MM.1S (cell line): ENCODE measurements around the gene TMEM179.

ENCODE experiments used
- DNase-seq: peaks from one replicate; pipeline ENCODE4 v3.0.0-alpha.2; 2015
- H2AFZ ChIP-seq: fragments of 300-600 bp; sonication (generic); 2 replicates; pipeline ENCODE4 v1.6.0; 2016; ENCODE audit warnings: antibody characterized with exemption, low read length
- H3F3A ChIP-seq: fragments of 300-600 bp; sonication (generic); 2 replicates; pipeline ENCODE4 v1.6.1; 2016; ENCODE audit warnings: mild to moderate bottlenecking, antibody characterized with exemption, low read length, moderate library complexity, mixed read lengths; ENCODE audit not compliant: insufficient read depth
- H3K27ac ChIP-seq: fragments of 300-600 bp; sonication (generic); 2 replicates; pipeline ENCODE4 v1.5.1; 2016; ENCODE audit warnings: mild to moderate bottlenecking, low read length
- H3K27me3 ChIP-seq: fragments of 300-600 bp; sonication (generic); replicated peaks from 2 replicates; pipeline ENCODE4 v1.6.0; 2016; ENCODE audit warnings: low read length; ENCODE audit not compliant: insufficient read depth
- H3K36me3 ChIP-seq: fragments of 300-600 bp; sonication (generic); replicated peaks from 2 replicates; pipeline ENCODE4 v1.6.1; 2016; ENCODE audit warnings: mild to moderate bottlenecking, low read length, mixed read lengths; ENCODE audit not compliant: insufficient read depth
- H3K4me1 ChIP-seq: fragments of 300-600 bp; sonication (generic); 2 replicates; pipeline ENCODE4 v1.6.1; 2016; ENCODE audit warnings: low read length, mixed read lengths
- H3K4me2 ChIP-seq: fragments of 300-600 bp; sonication (generic); 2 replicates; pipeline ENCODE4 v1.6.0; 2016; ENCODE audit warnings: low read depth, low read length
- H3K4me3 ChIP-seq: fragments of 300-600 bp; sonication (generic); 2 replicates; pipeline ENCODE4 v1.5.1; 2016; ENCODE audit warnings: low read length, mixed read lengths
- H3K79me2 ChIP-seq: fragments of 300-600 bp; sonication (generic); 2 replicates; pipeline ENCODE4 v1.6.1; 2016; ENCODE audit warnings: mixed run types, low read length, mixed read lengths
- H3K9ac ChIP-seq: fragments of 300-600 bp; sonication (generic); 2 replicates; pipeline ENCODE4 v1.6.1; 2016; ENCODE audit warnings: low read length, mixed read lengths
- H3K9me2 ChIP-seq: fragments of 300-600 bp; sonication (generic); replicated peaks from 2 replicates; pipeline ENCODE4 v1.6.1; 2016; ENCODE audit warnings: mild to moderate bottlenecking, low read length, mixed read lengths; ENCODE audit not compliant: insufficient read depth
- H3K9me3 ChIP-seq: fragments of 300-600 bp; sonication (generic); replicated peaks from 2 replicates; pipeline ENCODE4 v1.6.1; 2016; ENCODE audit warnings: mild to moderate bottlenecking, low read length, mixed read lengths; ENCODE audit not compliant: insufficient read depth
- H4K20me1 ChIP-seq: fragments of 300-600 bp; sonication (generic); 2 replicates; pipeline ENCODE4 v1.6.1; 2016; ENCODE audit warnings: mild to moderate bottlenecking, low read length, moderate library complexity, mixed read lengths; ENCODE audit not compliant: insufficient read depth
- EZH2 ChIP-seq: fragments of 300-600 bp; sonication (generic); optimal IDR thresholded peaks from 2 replicates; pipeline ENCODE3; 2017; ENCODE audit warnings: low read depth, mild to moderate bottlenecking, antibody characterized with exemption, low read length, mixed read lengths
- EZH2phosphoT487 ChIP-seq: fragments of 300-600 bp; sonication (generic); IDR thresholded peaks from 2 replicates; pipeline ENCODE4 v1.6.1; 2018; ENCODE audit warnings: antibody characterized with exemption, low read length
- TF ChIP-seq, protein P1 (sequence below): fragments of 300-600 bp; sonication (generic); IDR thresholded peaks from 2 replicates; pipeline ENCODE4 v1.5.1; 2016; ENCODE audit warnings: antibody characterized with exemption, low read length, mixed read lengths

TMEM179 gene

DNA sequence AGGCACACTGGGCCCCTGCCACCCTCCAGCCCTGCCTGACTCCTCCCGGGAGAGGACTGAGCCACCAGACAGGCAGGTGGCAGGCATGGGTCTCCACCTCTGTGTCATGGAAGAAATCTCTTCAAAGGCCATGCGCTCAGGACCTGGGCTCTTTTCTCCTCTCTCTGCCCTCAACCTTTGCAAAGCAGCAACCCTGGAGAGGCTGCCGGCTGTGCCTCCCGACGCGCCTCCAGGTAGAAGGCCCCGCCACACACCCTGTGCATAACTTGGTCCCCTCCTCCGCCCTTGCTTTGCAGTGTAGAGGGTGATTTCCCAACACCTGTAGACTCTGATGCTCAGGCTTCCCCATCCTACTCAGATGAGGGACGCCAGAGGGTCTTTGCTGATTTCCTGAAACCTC, 28.2 kb upstream of the TMEM179 start:
- Histone ChIP-seq H3K4me1 (no peaks in the 10 kb centered on the region), H3K4me3 (no peak overlapping the region), H3F3A (no peaks in the 10 kb centered on the region), H3K4me2 (no peak overlapping the region), H4K20me1 (no peaks in the 10 kb centered on the region), H3K27ac (no peak overlapping the region), H3K9me3 (no peaks in the 10 kb centered on the region), H3K9ac (no peak overlapping the region), H3K79me2 (no peaks in the 10 kb centered on the region), H3K36me3 (no peaks in the 10 kb centered on the region), H2AFZ (no peak overlapping the region), H3K27me3 (peaks cover 32% of the 10 kb centered on the region), H3K9me2 (no peaks in the 10 kb centered on the region)
- DNase-seq = no peak
- TF ChIP-seq EZH2 (no peak), EZH2phosphoT487 (no peak)
- TF ChIP-seq, protein P1, sequence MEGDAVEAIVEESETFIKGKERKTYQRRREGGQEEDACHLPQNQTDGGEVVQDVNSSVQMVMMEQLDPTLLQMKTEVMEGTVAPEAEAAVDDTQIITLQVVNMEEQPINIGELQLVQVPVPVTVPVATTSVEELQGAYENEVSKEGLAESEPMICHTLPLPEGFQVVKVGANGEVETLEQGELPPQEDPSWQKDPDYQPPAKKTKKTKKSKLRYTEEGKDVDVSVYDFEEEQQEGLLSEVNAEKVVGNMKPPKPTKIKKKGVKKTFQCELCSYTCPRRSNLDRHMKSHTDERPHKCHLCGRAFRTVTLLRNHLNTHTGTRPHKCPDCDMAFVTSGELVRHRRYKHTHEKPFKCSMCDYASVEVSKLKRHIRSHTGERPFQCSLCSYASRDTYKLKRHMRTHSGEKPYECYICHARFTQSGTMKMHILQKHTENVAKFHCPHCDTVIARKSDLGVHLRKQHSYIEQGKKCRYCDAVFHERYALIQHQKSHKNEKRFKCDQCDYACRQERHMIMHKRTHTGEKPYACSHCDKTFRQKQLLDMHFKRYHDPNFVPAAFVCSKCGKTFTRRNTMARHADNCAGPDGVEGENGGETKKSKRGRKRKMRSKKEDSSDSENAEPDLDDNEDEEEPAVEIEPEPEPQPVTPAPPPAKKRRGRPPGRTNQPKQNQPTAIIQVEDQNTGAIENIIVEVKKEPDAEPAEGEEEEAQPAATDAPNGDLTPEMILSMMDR = no peak

DNA sequence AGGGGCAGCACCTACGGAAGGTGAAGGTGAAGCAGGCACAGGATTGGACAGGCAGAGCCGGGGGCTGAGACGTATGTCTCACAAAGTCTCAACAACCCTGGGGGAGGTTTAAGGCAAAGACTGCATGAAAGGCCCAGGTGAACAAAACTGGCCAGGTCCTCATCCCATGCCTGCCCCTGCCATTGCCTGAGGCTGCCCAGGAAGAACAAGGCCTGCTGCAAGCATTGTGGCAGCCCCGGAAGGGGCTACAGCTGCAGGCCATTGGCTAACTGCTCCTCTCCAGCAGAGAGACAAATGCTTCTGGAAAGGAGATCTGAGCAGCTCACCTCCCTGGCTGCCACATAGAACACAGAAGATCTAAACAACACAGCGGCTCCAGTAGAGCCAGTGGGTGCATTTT, 20.4 kb upstream of the TMEM179 start:
- no peaks in the 10 kb centered on the region for H3K9me2 ChIP-seq
- H3K4me1 ChIP-seq = no peaks in the 10 kb centered on the region
- H4K20me1 ChIP-seq = no peaks in the 10 kb centered on the region
- peaks cover 56% of the 10 kb centered on the region for H3K27me3 ChIP-seq
- no peaks in the 10 kb centered on the region for H3F3A ChIP-seq
- no peak for DNase-seq
- no peak overlapping the region for H2AFZ ChIP-seq
- H3K9ac ChIP-seq = no peak overlapping the region
- TF ChIP-seq EZH2phosphoT487 = no peak
- H3K4me2 ChIP-seq = no peak overlapping the region
- no peak overlapping the region for H3K4me3 ChIP-seq
- no peaks in the 10 kb centered on the region for H3K79me2 ChIP-seq
- H3K27ac ChIP-seq = no peak overlapping the region
- no peaks in the 10 kb centered on the region for H3K36me3 ChIP-seq
- no peaks in the 10 kb centered on the region for H3K9me3 ChIP-seq

DNA sequence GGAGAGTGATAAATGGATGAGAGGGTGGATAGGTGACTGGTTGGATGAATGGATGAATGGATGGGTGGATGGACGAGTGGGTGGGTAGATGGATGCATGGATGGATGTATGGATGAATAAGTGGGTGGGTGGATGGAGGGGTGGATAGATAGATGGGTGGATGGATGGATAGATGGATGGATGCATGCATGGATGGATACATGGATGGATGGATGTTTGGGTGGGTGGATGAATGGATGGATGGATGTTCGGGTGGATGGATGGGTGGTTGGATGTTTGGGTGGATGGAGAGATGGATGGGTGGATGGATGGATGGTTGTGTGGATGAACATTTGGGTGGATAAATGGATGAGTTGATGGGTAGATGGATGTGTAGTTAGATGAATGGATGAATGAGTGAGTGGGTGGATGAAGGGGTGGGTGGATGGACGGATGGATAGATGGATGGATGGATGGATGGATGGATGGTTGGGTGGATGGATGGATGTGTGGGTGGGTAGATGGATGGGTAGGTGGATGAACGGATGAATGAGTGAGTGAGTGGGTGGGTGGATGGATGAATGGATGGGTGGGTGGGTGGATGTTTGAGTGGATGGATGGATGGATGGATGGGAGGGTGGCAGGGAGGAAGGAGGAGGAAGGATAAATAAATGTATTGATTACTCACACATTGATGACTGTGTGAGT, 9.7 kb upstream of the TMEM179 start:
- H3K9ac ChIP-seq = no peak overlapping the region

DNA sequence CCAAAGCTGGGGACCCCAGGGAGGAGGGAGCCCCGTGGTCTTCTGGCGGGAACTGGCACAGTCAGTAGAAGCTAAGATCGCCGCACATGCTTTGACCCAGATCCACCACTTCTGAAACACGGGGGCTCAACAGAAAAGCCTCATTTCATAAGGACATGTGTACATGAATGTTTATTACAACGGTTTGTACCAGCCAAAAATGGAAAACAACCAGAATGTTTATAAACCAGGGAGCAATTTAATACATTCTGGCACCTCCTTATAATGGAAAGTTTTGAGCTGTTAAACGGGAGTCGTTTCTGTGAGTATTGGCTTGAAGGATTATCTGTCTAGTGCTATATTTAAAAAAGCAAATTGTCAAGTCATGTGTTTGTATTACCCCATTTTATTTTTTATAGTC, 7.3 kb upstream of the TMEM179 start:
- H3K36me3 ChIP-seq = no peaks in the 10 kb centered on the region
- TF ChIP-seq, protein P1 = no peak
- TF ChIP-seq EZH2phosphoT487 = no peak
- TF ChIP-seq EZH2 = no peak
- H3K9ac ChIP-seq = no peak overlapping the region
- no peaks in the 10 kb centered on the region for H3K9me2 ChIP-seq
- no peaks in the 10 kb centered on the region for H3F3A ChIP-seq
- DNase-seq = no peak
- H3K4me1 ChIP-seq = no peaks in the 10 kb centered on the region
- no peak overlapping the region for H2AFZ ChIP-seq
- H3K9me3 ChIP-seq = no peaks in the 10 kb centered on the region
- no peak overlapping the region for H3K4me2 ChIP-seq
- no peaks in the 10 kb centered on the region for H3K79me2 ChIP-seq
- no peak overlapping the region for H3K4me3 ChIP-seq
- H3K27ac ChIP-seq = no peak overlapping the region
- no peaks in the 10 kb centered on the region for H4K20me1 ChIP-seq
- H3K27me3 ChIP-seq = peaks cover 30% of the 10 kb centered on the region

More for the DNA sequence above, 9.7 kb upstream of the TMEM179 start:
- Histone ChIP-seq H4K20me1 (no peaks in the 10 kb centered on the region), H3K36me3 (no peaks in the 10 kb centered on the region), H3F3A (no peaks in the 10 kb centered on the region), H3K27ac (no peak overlapping the region), H3K4me1 (no peaks in the 10 kb centered on the region), H3K4me2 (no peak overlapping the region), H2AFZ (no peak overlapping the region), H3K79me2 (no peaks in the 10 kb centered on the region), H3K4me3 (no peak overlapping the region), H3K9me2 (no peaks in the 10 kb centered on the region), H3K9me3 (no peaks in the 10 kb centered on the region), H3K27me3 (peaks cover 28% of the 10 kb centered on the region)
- TF ChIP-seq, protein P1 = no peak
- TF ChIP-seq EZH2phosphoT487 (no peak), EZH2 (no peak)
- DNase-seq = no peak
